ENCODE data around the gene BTNL9. TPM values are rescaled to one million over a fixed set of nuclear protein-coding genes. Genes with fewer than 3 reads are reported as not detected.

BTNL9 gene
- polyA plus RNA-seq (2011; rRNA removed) (0.85 and 0.89 TPM in 2 replicates), polyA plus RNA-seq (2017; fragmentation: RNase III; extraction: RNeasy Plus Mini Kit Qiagen cat#74134 plus additional on column Dnase treatment) (1.2 to 1.8 TPM (median 1.5 TPM) in 3 replicates), polyA minus RNA-seq (2011; rRNA and poly(A)+ RNA removed) (1.3 and 1.7 TPM in 2 replicates)
- polyA plus RNA-seq (2012; cell fraction: cytosol; rRNA removed): 0.69 and 0.91 TPM in 2 replicates
- 4.7 and 5.9 TPM in 2 replicates for polyA plus RNA-seq (2012; cell fraction: nucleus; rRNA removed)

GRCh38 chr5:181039931-181040630 lies at the start of gene BTNL9:
TSS of gene BTNL9 (plus strand) at chr5:181040266. CDS start at chr5:181045490, 5,224 bp downstream.
- ChIA-PET CTCF (interaction anchor here (1.2 kb wide), 1 partner anchor 15 kb away, joined by 3 read pairs; no protein-coding TSS in a partner anchor), POLR2A (no interaction called here)
- no peak within 1 kb of the TSS for H3K27ac ChIP-seq
- 51% methylated on average over 17 of the region's 17 CpGs for WGBS (ENCODE audit: missing lambda C conversion rate)
- ATAC-seq (no peak), FAIRE-seq (no peak), DNase-seq (ENCODE audit: low read depth in 1 of 2, low spot score in 1 of 2) (no peak)
- H3K4me1 ChIP-seq: no peaks in the 10 kb centered on the region
- no peak within 1 kb of the TSS for H3K4me3 ChIP-seq
- TF ChIP-seq HDAC2 (IDR thresholded peaks at IDR 0.05) (no peak), KDM1A (IDR thresholded peaks at IDR 0.05; ENCODE audit: low read depth) (no peak), TP53 (CRISPR knock-in tag; IDR thresholded peaks at IDR 0.05) (no peak), CEBPB (IDR thresholded peaks at IDR 0.05) (no peak), POLR2AphosphoS2 (conservative IDR thresholded peaks at IDR 0.05; ENCODE audit: low read length) (no peak), HOXB13 (CRISPR knock-in tag; IDR thresholded peaks at IDR 0.05; ENCODE audit: low read depth) (no peak), CHD2 (IDR thresholded peaks at IDR 0.05; ENCODE audit: low read length, partially characterized antibody) (no peak), TFCP2L1 (CRISPR knock-in tag; IDR thresholded peaks at IDR 0.05) (no peak), REST (IDR thresholded peaks at IDR 0.05) (no peak), SMC3 (IDR thresholded peaks at IDR 0.05) (no peak), HEYL (CRISPR knock-in tag; IDR thresholded peaks at IDR 0.05) (no peak), ZNF302 (CRISPR knock-in tag; IDR thresholded peaks at IDR 0.05) (no peak), MYC (IDR thresholded peaks at IDR 0.05; ENCODE audit: borderline replicate concordance, low read length) (no peak), HOXA7 (CRISPR knock-in tag; IDR thresholded peaks at IDR 0.05) (no peak)
- TF ChIP-seq, protein P1, sequence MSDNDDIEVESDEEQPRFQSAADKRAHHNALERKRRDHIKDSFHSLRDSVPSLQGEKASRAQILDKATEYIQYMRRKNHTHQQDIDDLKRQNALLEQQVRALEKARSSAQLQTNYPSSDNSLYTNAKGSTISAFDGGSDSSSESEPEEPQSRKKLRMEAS (IDR thresholded peaks at IDR 0.05): no peak
- TF ChIP-seq, protein P2, sequence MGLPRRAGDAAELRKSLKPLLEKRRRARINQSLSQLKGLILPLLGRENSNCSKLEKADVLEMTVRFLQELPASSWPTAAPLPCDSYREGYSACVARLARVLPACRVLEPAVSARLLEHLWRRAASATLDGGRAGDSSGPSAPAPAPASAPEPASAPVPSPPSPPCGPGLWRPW (IDR thresholded peaks at IDR 0.05): no peak
- H3K4me2 ChIP-seq: no peak within 1 kb of the TSS
- H3K9me3 ChIP-seq: no peaks in the 10 kb centered on the region

DNA sequence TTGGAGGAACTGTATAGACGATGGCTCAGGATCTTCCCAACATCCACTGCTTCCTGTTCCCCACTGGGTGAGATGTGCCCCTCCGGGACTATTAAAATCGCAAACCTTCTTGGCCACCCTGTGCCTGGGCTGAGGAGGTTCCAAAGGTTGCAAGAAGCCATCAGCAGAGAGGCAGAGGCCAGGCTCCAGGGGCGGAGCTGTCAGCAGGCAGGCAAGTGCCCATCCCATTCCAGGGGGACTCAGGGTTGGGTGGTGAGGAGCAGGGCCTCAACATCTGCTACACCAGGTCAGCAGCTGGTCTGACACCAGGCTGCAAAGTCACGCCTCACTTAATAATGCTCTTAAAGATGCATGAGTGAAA lies 49.2 kb upstream of the BTNL9 start:
- no peak for ATAC-seq
- CTCF ChIA-PET: no interaction called here
- FAIRE-seq: no peak
- Histone ChIP-seq H3K9me3 (0 out of 3 replicates have a peak, but pooled peaks cover 3% of the 10 kb centered on the region), H3K4me1 (no peaks in the 10 kb centered on the region), H3K4me3 (no peak overlapping the region), H3K27ac (no peak overlapping the region), H3K4me2 (no peak overlapping the region)
- 72% methylated on average over 5 of the region's 5 CpGs for WGBS (ENCODE audit: missing lambda C conversion rate)
- POLR2A ChIA-PET: no interaction called here
- DNase-seq (ENCODE audit: low read depth in 1 of 2, low spot score in 1 of 2): no peak
- TF ChIP-seq ESRRA (IDR thresholded peaks at IDR 0.05; ENCODE audit: borderline replicate concordance, low read length) (no peak), RFX5 (IDR thresholded peaks at IDR 0.05) (no peak), MAZ (IDR thresholded peaks at IDR 0.05; ENCODE audit: borderline replicate concordance, low read depth, low read length) (no peak), FOSL2 (IDR thresholded peaks at IDR 0.05) (no peak), FOSL2 (CRISPR knock-in tag; IDR thresholded peaks at IDR 0.05) (no peak), FOSB (CRISPR knock-in tag; IDR thresholded peaks at IDR 0.05) (no peak), MAFK (IDR thresholded peaks at IDR 0.05; ENCODE audit: partially characterized antibody) (no peak), CEBPB (IDR thresholded peaks at IDR 0.05) (no peak), CBX2 (IDR thresholded peaks at IDR 0.05; ENCODE audit: borderline replicate concordance, low read depth) (no peak), NPAS2 (CRISPR knock-in tag; IDR thresholded peaks at IDR 0.05; ENCODE audit: borderline replicate concordance) (no peak), CHD2 (IDR thresholded peaks at IDR 0.05; ENCODE audit: low read length, partially characterized antibody) (no peak), RCOR1 (IDR thresholded peaks at IDR 0.05; ENCODE audit: low read depth, low read length) (no peak), GATA3 (IDR thresholded peaks at IDR 0.05; ENCODE audit: borderline replicate concordance) (no peak), KDM1A (IDR thresholded peaks at IDR 0.05; ENCODE audit: low read depth) (no peak), REST (IDR thresholded peaks at IDR 0.05) (no peak)
- TF ChIP-seq, protein P3, sequence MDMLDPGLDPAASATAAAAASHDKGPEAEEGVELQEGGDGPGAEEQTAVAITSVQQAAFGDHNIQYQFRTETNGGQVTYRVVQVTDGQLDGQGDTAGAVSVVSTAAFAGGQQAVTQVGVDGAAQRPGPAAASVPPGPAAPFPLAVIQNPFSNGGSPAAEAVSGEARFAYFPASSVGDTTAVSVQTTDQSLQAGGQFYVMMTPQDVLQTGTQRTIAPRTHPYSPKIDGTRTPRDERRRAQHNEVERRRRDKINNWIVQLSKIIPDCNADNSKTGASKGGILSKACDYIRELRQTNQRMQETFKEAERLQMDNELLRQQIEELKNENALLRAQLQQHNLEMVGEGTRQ (IDR thresholded peaks at IDR 0.05): no peak
- TF ChIP-seq, protein P2 (IDR thresholded peaks at IDR 0.05): no peak

Data from A549 (cell line).